IMR-90 (cell line): ENCODE results near the gene NTM. TPM values are rescaled to one million over a fixed set of nuclear protein-coding genes. Genes with fewer than 3 reads are reported as not detected.

ENCODE experiments used
- ATAC-seq: fragments of 200-7000 bp; cut with Tn5 transposase; 2 replicates; pipeline ENCODE4 v1.9.1; 2020; ENCODE audit warnings: low read depth, mild to moderate bottlenecking, moderate library complexity
- BruUV-seq: library from RNA; stranded (reverse); fragments of 400-500 nt; replicated peaks from 2 replicates; lab custom pipeline; 2021; lab: Mats Ljungman, UMichigan
- CTCF ChIA-PET: fragments of 300-600 bp; formaldehyde crosslinking; extraction: SDS; loops from one replicate; lab custom pipeline; 2021; ENCODE audit warnings: antibody characterized with exemption; lab: Yijun Ruan, JAX
- POLR2A ChIA-PET: fragments of 300-600 bp; sonication (Branson Sonifier 250); formaldehyde crosslinking; loops from one replicate; lab custom pipeline; 2022; ENCODE audit warnings: antibody characterized with exemption; ENCODE audit not compliant: unreplicated experiment; lab: Charles Lee
- DNase-seq: peaks from one replicate; pipeline ENCODE4 v3.0.0; 2013
- H2AFZ ChIP-seq: replicated peaks from 2 replicates; pipeline ENCODE3; 2013; ENCODE audit warnings: low read length, mild to moderate bottlenecking; ENCODE audit not compliant: poor library complexity
- H2AK5ac ChIP-seq: 2 replicates; pipeline ENCODE4 v1.6.1; 2013; ENCODE audit warnings: low read depth, low read length, inconsistent platforms
- H2AK9ac ChIP-seq: replicated peaks from 2 replicates; pipeline ENCODE3; 2013; ENCODE audit warnings: mild to moderate bottlenecking, low read depth, low read length, moderate library complexity; ENCODE audit not compliant: poor library complexity
- H2BK120ac ChIP-seq: 2 replicates; pipeline ENCODE4 v1.6.1; 2013; ENCODE audit warnings: low read depth, low read length, inconsistent platforms
- H2BK15ac ChIP-seq: 3 replicates; pipeline ENCODE4 v1.6.1; 2013; ENCODE audit warnings: low read depth, low read length, inconsistent platforms
- H2BK20ac ChIP-seq: 2 replicates; pipeline ENCODE4 v1.6.1; 2013; ENCODE audit warnings: low read depth, mild to moderate bottlenecking, inconsistent platforms, low read length, moderate library complexity
- H2BK5ac ChIP-seq: 2 replicates; pipeline ENCODE4 v1.6.1; 2013; ENCODE audit warnings: mild to moderate bottlenecking, low read depth, low read length, inconsistent platforms; ENCODE audit not compliant: poor library complexity, severe bottlenecking
- H3K14ac ChIP-seq: replicated peaks from 2 replicates; pipeline ENCODE4 v1.6.1; 2013; ENCODE audit warnings: low read depth, low read length, inconsistent platforms
- H3K18ac ChIP-seq: 2 replicates; pipeline ENCODE4 v1.6.1; 2013; ENCODE audit warnings: low read depth, low read length, control low read depth
- H3K23ac ChIP-seq: 2 replicates; pipeline ENCODE4 v1.6.1; 2013; ENCODE audit warnings: low read depth, low read length, inconsistent platforms
- H3K27ac ChIP-seq: 2 replicates; pipeline ENCODE4 v1.5.1; 2013; ENCODE audit warnings: mild to moderate bottlenecking, control low read depth, low read length; ENCODE audit not compliant: insufficient read depth
- H3K27me3 ChIP-seq: 2 replicates; pipeline ENCODE4 v1.6.1; 2013; ENCODE audit warnings: low read length; ENCODE audit not compliant: control insufficient read depth, insufficient read depth
- H3K36me3 ChIP-seq: 2 replicates; pipeline ENCODE4 v1.6.1; 2013; ENCODE audit warnings: low read length, mixed read lengths; ENCODE audit not compliant: control insufficient read depth, insufficient read depth
- H3K4ac ChIP-seq: 2 replicates; pipeline ENCODE4 v1.6.1; 2013; ENCODE audit warnings: low read depth, low read length, inconsistent platforms
- H3K4me1 ChIP-seq: 2 replicates; pipeline ENCODE4 v1.6.1; 2013; ENCODE audit warnings: low read length, mixed read lengths; ENCODE audit not compliant: control insufficient read depth, insufficient read depth
- H3K4me2 ChIP-seq: 2 replicates; pipeline ENCODE4 v1.6.1; 2013; ENCODE audit warnings: low read depth, mild to moderate bottlenecking, control low read depth, low read length, moderate library complexity
- H3K4me3 ChIP-seq: 2 replicates; pipeline ENCODE4 v1.5.1; 2013; ENCODE audit warnings: low read depth, mild to moderate bottlenecking, control low read depth, low read length, moderate library complexity; ENCODE audit not compliant: insufficient read depth
- H3K56ac ChIP-seq: 2 replicates; pipeline ENCODE4 v1.6.1; 2013; ENCODE audit warnings: low read length, inconsistent platforms; ENCODE audit not compliant: insufficient read depth; ENCODE audit errors: extremely low read depth
- H3K79me1 ChIP-seq, 2 experiments: 2 replicates each; pipeline ENCODE4 v1.6.1; 2013; ENCODE audit warnings: low read length in 2 of 2, inconsistent platforms in 1 of 2, low read depth in 1 of 2
- H3K9ac ChIP-seq: 2 replicates; pipeline ENCODE4 v1.6.1; 2013; ENCODE audit warnings: low read depth, low read length, control low read depth
- H3K9me1 ChIP-seq: 2 replicates; pipeline ENCODE4 v1.6.1; 2013; ENCODE audit warnings: low read length, inconsistent platforms; ENCODE audit not compliant: insufficient read depth
- H3K9me3 ChIP-seq: 2 replicates; pipeline ENCODE4 v1.6.1; 2013; ENCODE audit warnings: low read length; ENCODE audit not compliant: control insufficient read depth, insufficient read depth
- H4K20me1 ChIP-seq: 2 replicates; pipeline ENCODE4 v1.6.1; 2013; ENCODE audit warnings: low read length, inconsistent platforms; ENCODE audit not compliant: insufficient read depth
- H4K5ac ChIP-seq: 2 replicates; pipeline ENCODE4 v1.6.1; 2013; ENCODE audit warnings: mild to moderate bottlenecking, low read depth, low read length, control low read depth
- H4K8ac ChIP-seq, 2 experiments: 2 replicates each; pipeline ENCODE4 v1.6.1; 2013; ENCODE audit warnings: low read depth in 2 of 2, low read length in 2 of 2, control low read depth in 1 of 2, inconsistent platforms in 1 of 2
- H4K91ac ChIP-seq: 2 replicates; pipeline ENCODE4 v1.6.1; 2013; ENCODE audit warnings: low read depth, low read length, inconsistent platforms; ENCODE audit not compliant: insufficient read depth
- BHLHE40 ChIP-seq: fragments of 150-350 bp; IDR thresholded peaks from 2 replicates; pipeline ENCODE4 v1.6.1; 2016; ENCODE audit warnings: mild to moderate bottlenecking, low read depth, low read length
- CHD1 ChIP-seq: IDR thresholded peaks from 2 replicates; pipeline ENCODE4 v1.6.1; 2012; ENCODE audit warnings: low read depth, low read length, improper control_type of control experiment
- MAFK ChIP-seq: IDR thresholded peaks from 2 replicates; pipeline ENCODE4 v1.6.1; 2012; ENCODE audit warnings: low read depth, low read length, improper control_type of control experiment
- WGBS, 2 experiments: methylation state at CpG; one replicate each; pipeline versions ENCODE4 v1.1.5 to v1.1.7; 2013; ENCODE audit warnings: missing lambda C conversion rate in 2 of 2; ENCODE audit not compliant: insufficient read length in 1 of 2; ENCODE audit errors: extremely low coverage in 2 of 2; 5-methylcytosine and 5-hydroxymethylcytosine counted together
- dilution Hi-C: fragments of 300-500 bp; cut with HindIII; formaldehyde crosslinking; loops from one replicate; pipeline ENCODE4 v1.14.3; 2018; ENCODE audit warnings: low sequenced_read_pairs; ENCODE audit not compliant: unreplicated experiment
- in situ Hi-C: fragments of 300-500 bp; cut with MboI; formaldehyde crosslinking; loops from 3 replicates; pipeline ENCODE4 v1.14.3; 2019; ENCODE audit warnings: low sequenced_read_pairs, inconsistent platforms, mixed read lengths
- intact Hi-C: fragments of 100-400 bp; cut with micrococcal nuclease; formaldehyde crosslinking; loops from 2 replicates; pipeline ENCODE4 v1.10.0; 2022
- polyA plus RNA-seq, 3 experiments: library from polyadenylated mRNA; depleted of rRNA; stranded (reverse); fragments of >200 nt; gene quantifications; 2 replicates each; pipeline ENCODE4 v1.2.3, GENCODE V29; 2012; ENCODE audit warnings: low replicate concordance in 1 of 3
- total RNA-seq: library from RNA; depleted of rRNA; stranded (reverse); fragments of >200 nt; gene quantifications from 2 replicates; pipeline ENCODE4 v1.2.3, GENCODE V29; 2012

The NTM gene
- total and polyA plus RNA-seq, 2 of the 4 experiments (the other 2 are of a cell fraction): 19.5 to 25.5 TPM

- no TSS peak for BruUV-seq
- intact Hi-C loops: no loop called here
- H3K36me3 ChIP-seq: no peaks in the 10 kb centered on the region
These were observed 217.6 kb downstream of the NTM start for GRCh38 chr11:131588057-131588456.

More at GRCh38 chr11:131588057-131588456, 217.6 kb downstream of the NTM start:
- H4K8ac ChIP-seq: no peak overlapping the region
- ATAC-seq: no peak
- no peaks in the 10 kb centered on the region for H3K4me1 ChIP-seq
- H2BK20ac ChIP-seq: no peak overlapping the region
- no peak overlapping the region for H3K4ac ChIP-seq
- TF ChIP-seq MAFK: no peak
- no peak for TF ChIP-seq CHD1
- TF ChIP-seq BHLHE40: no peak
- no peak overlapping the region for H2AFZ ChIP-seq
- H3K9ac ChIP-seq: no peak overlapping the region
- H3K79me1 ChIP-seq: no peaks in the 10 kb centered on the region
- no peak overlapping the region for H3K4me3 ChIP-seq
- H4K20me1 ChIP-seq: no peaks in the 10 kb centered on the region
- H2BK120ac ChIP-seq: no peak overlapping the region
- H3K56ac ChIP-seq: no peak overlapping the region
- dilution Hi-C loops (no loop called here), in situ Hi-C loops (no loop called here)
- no peaks in the 10 kb centered on the region for H3K9me1 ChIP-seq
- H3K27me3 ChIP-seq: peaks cover 7% of the 10 kb centered on the region; the same call in 1 of the 2 replicates
- H2AK9ac ChIP-seq: no peak overlapping the region
- no peak overlapping the region for H2AK5ac ChIP-seq
- no peak overlapping the region for H3K18ac ChIP-seq
- no peak overlapping the region for H2BK5ac ChIP-seq
- H3K9me3 ChIP-seq: peaks cover 3% of the 10 kb centered on the region; the same call in 1 of the 2 replicates
- no CpG with 5 or more reads among the region's 3 CpGs for WGBS, 2 experiments
- no peak overlapping the region for H3K4me2 ChIP-seq
- H4K5ac ChIP-seq: no peak overlapping the region
- no peak overlapping the region for H4K91ac ChIP-seq
- H2BK15ac ChIP-seq: no peak overlapping the region
- no peak for DNase-seq
- CTCF ChIA-PET: no interaction called here
- POLR2A ChIA-PET: no interaction called here
- H3K23ac ChIP-seq: no peak overlapping the region
- H3K14ac ChIP-seq: no peak overlapping the region
- no peak overlapping the region for H3K27ac ChIP-seq
